Upper lobe of left lung (tissue), 6 donors: ENCODE measurements around the gene DLG2. TPM values are rescaled to one million over a fixed set of nuclear protein-coding genes. Genes with fewer than 3 reads are reported as not detected.
A peak's percentile ranks its signal among the peaks of the same experiment; 100 is the strongest.

Experiments used
- ATAC-seq, 2 donors: fragments of 200-7000 bp; cut with Tn5 transposase; one replicate each; pipeline ENCODE4 v1.9.1; 2022; ENCODE audit warnings: mild to moderate bottlenecking in 2 of 2, moderate library complexity in 2 of 2; ENCODE audit not compliant: low FRiP score in 2 of 2
- DNase-seq, 2 donors: peaks; one replicate each; pipeline ENCODE4 v3.0.0-alpha.2; 2019 to 2020
- H3K27ac ChIP-seq, 4 donors: fragments of 200-600 bp; sonication (generic); one replicate each; pipeline ENCODE4 v1.5.1; 2016 to 2019
- H3K27me3 ChIP-seq, 4 donors: fragments of 200-600 bp; sonication (generic); one replicate each; pipeline ENCODE4 v1.5.1; 2017 to 2019
- H3K36me3 ChIP-seq, 4 donors: fragments of 200-600 bp; sonication (generic); one replicate each; pipeline ENCODE4 v1.5.1; 2016 to 2019
- H3K4me1 ChIP-seq, 4 donors: fragments of 200-600 bp; sonication (generic); one replicate each; pipeline ENCODE4 v1.5.1; 2018 to 2019
- H3K4me3 ChIP-seq, 4 donors: fragments of 200-600 bp; sonication (generic); one replicate each; pipeline ENCODE4 v1.5.1; 2017 to 2019; ENCODE audit warnings: mild to moderate bottlenecking in 2 of 4, moderate library complexity in 1 of 4
- H3K9me3 ChIP-seq, 4 donors: fragments of 200-600 bp; sonication (generic); one replicate each; pipeline ENCODE4 v1.5.1; 2018 to 2019
- CTCF ChIP-seq, 6 experiments: fragments of 450-650 bp in 4 of 6; fragments of 200-600 bp in 2 of 6; sonication (generic) in 2 of 6; IDR thresholded peaks; one replicate each; pipeline ENCODE4 v1.5.1; 2016 to 2019; ENCODE audit warnings: antibody characterized with exemption in 6 of 6
- EP300 ChIP-seq, 4 donors: sonication (generic); formaldehyde crosslinking; IDR thresholded peaks; one replicate each; pipeline ENCODE4 v1.5.1; 2017; ENCODE audit warnings: antibody characterized with exemption in 4 of 4, control low read depth in 2 of 4
- POLR2A ChIP-seq, 4 donors: fragments of 450-650 bp; IDR thresholded peaks; one replicate each; pipeline ENCODE4 v1.5.1; 2016 to 2017; ENCODE audit warnings: antibody characterized with exemption in 4 of 4, mild to moderate bottlenecking in 2 of 4
- POLR2AphosphoS5 ChIP-seq, 2 donors: sonication (generic); formaldehyde crosslinking; IDR thresholded peaks; one replicate each; pipeline ENCODE4 v1.5.1; 2017; ENCODE audit warnings: antibody characterized with exemption in 2 of 2
- WGBS, 2 donors: methylation state at CpG; one replicate each; pipeline ENCODE4 v1.1.5; 2017 to 2018; 5-methylcytosine and 5-hydroxymethylcytosine counted together
- total RNA-seq, 6 donors: library from RNA; depleted of rRNA in 4 of 6; stranded (reverse); fragments of >200 nt in 4 of 6; gene quantifications; one replicate each; pipeline versions ENCODE4 v1.1.0 to v1.2.1, GENCODE V29; 2016 to 2021
- donor health status: DM: no; HTN: no; CAD: no; lungs with moderate emphysema.
- donor health status: DM: no; HTN: yes; CAD: no; lungs with severe emphysema.

The DLG2 gene
- total RNA-seq, 6 donors from 2014 or later, result 3.4 to 37.7 (median 9.1) TPM

- TF ChIP-seq POLR2AphosphoS5 (IDR thresholded peaks at IDR 0.05) (no peak), POLR2A (IDR thresholded peaks at IDR 0.05) (no peak), EP300 (IDR thresholded peaks at IDR 0.05) (no peak), CTCF (IDR thresholded peaks at IDR 0.05) (no peak)
- WGBS, 2 donors, result 80 to 84% methylated on average over 4 of the region's 4 CpGs
These were observed 1220.1 kb downstream of the DLG2 start for GRCh38 chr11:84407091-84407490.

GRCh38 chr11:84398017-84398626, 1229.0 kb downstream of the DLG2 start:
- TF ChIP-seq EP300 (IDR thresholded peaks at IDR 0.05), result no peak
- TF ChIP-seq CTCF (IDR thresholded peaks at IDR 0.05), result peak in 2 of 6 experiments; percentile 6 to 23
- no peak for TF ChIP-seq POLR2AphosphoS5 (IDR thresholded peaks at IDR 0.05)
- TF ChIP-seq POLR2A (IDR thresholded peaks at IDR 0.05), result no peak
- Histone ChIP-seq H3K4me1 (no peaks in the 10 kb centered on the region), H3K27me3 (no peaks in the 10 kb centered on the region), H3K27ac (no peak overlapping the region), H3K9me3 (no peaks in the 10 kb centered on the region), H3K36me3 (no peaks in the 10 kb centered on the region), H3K4me3 (no peak overlapping the region)
- no peak for ATAC-seq
- no peak for DNase-seq
- WGBS, 2 donors, result 74 to 75% methylated on average over 3 of the region's 3 CpGs

More at GRCh38 chr11:84407091-84407490, 1220.1 kb downstream of the DLG2 start:
- Histone ChIP-seq H3K4me1 (no peaks in the 10 kb centered on the region), H3K27ac (no peak overlapping the region), H3K9me3 (no peaks in the 10 kb centered on the region), H3K36me3 (no peaks in the 10 kb centered on the region), H3K27me3 (no peaks in the 10 kb centered on the region), H3K4me3 (no peak overlapping the region)
- ATAC-seq, result no peak
- no peak for DNase-seq

- no peak overlapping the region for H3K4me3 ChIP-seq
- 87 to 96% methylated on average over 3 of the region's 3 CpGs for WGBS, 2 donors
- ATAC-seq (no peak), DNase-seq (no peak)
- no peaks in the 10 kb centered on the region for H3K9me3 ChIP-seq
- H3K27me3 ChIP-seq, result no peaks in the 10 kb centered on the region
- H3K27ac ChIP-seq, result no peak overlapping the region
- H3K4me1 ChIP-seq, result no peaks in the 10 kb centered on the region
- H3K36me3 ChIP-seq, result no peaks in the 10 kb centered on the region
- TF ChIP-seq CTCF (IDR thresholded peaks at IDR 0.05), result no peak
- TF ChIP-seq EP300 (IDR thresholded peaks at IDR 0.05), result no peak
- no peak for TF ChIP-seq POLR2A (IDR thresholded peaks at IDR 0.05)
- no peak for TF ChIP-seq POLR2AphosphoS5 (IDR thresholded peaks at IDR 0.05)
These were observed 1230.6 kb downstream of the DLG2 start for GRCh38 chr11:84396521-84396920.

- Histone ChIP-seq H3K4me1 (no peaks in the 10 kb centered on the region), H3K27ac (no peak overlapping the region), H3K36me3 (no peaks in the 10 kb centered on the region), H3K27me3 (no peaks in the 10 kb centered on the region), H3K4me3 (no peak overlapping the region), H3K9me3 (no peaks in the 10 kb centered on the region)
- DNase-seq, result no peak
- whole genome bisulfite sequencing, 2 donors, result 78 to 79% methylated on average over 6 of the region's 6 CpGs
- no peak for ATAC-seq
- TF ChIP-seq POLR2AphosphoS5 (IDR thresholded peaks at IDR 0.05) (no peak), EP300 (IDR thresholded peaks at IDR 0.05) (no peak), POLR2A (IDR thresholded peaks at IDR 0.05) (no peak), CTCF (IDR thresholded peaks at IDR 0.05) (no peak)
These were observed 1236.6 kb downstream of the DLG2 start for GRCh38 chr11:84390441-84391078.

GRCh38 chr11:84389696-84390095, 1237.4 kb downstream of the DLG2 start:
- TF ChIP-seq POLR2A (IDR thresholded peaks at IDR 0.05) (no peak), CTCF (IDR thresholded peaks at IDR 0.05) (no peak), POLR2AphosphoS5 (IDR thresholded peaks at IDR 0.05) (no peak), EP300 (IDR thresholded peaks at IDR 0.05) (no peak)
- Histone ChIP-seq H3K9me3 (no peaks in the 10 kb centered on the region), H3K4me1 (no peaks in the 10 kb centered on the region), H3K27me3 (no peaks in the 10 kb centered on the region), H3K27ac (no peak overlapping the region), H3K4me3 (no peak overlapping the region), H3K36me3 (no peaks in the 10 kb centered on the region)
- no peak for DNase-seq
- no peak for ATAC-seq
